GM12801 (cell line): ENCODE results near the gene RRM2.

Source experiments
- TF ChIP-seq, protein P1 (sequence below): IDR thresholded peaks from one replicate; pipeline ENCODE4 v1.5.1; 2011; ENCODE audit warnings: control low read depth; ENCODE audit not compliant: insufficient read length; ENCODE audit errors: extremely low read depth

The RRM2 gene

DNA sequence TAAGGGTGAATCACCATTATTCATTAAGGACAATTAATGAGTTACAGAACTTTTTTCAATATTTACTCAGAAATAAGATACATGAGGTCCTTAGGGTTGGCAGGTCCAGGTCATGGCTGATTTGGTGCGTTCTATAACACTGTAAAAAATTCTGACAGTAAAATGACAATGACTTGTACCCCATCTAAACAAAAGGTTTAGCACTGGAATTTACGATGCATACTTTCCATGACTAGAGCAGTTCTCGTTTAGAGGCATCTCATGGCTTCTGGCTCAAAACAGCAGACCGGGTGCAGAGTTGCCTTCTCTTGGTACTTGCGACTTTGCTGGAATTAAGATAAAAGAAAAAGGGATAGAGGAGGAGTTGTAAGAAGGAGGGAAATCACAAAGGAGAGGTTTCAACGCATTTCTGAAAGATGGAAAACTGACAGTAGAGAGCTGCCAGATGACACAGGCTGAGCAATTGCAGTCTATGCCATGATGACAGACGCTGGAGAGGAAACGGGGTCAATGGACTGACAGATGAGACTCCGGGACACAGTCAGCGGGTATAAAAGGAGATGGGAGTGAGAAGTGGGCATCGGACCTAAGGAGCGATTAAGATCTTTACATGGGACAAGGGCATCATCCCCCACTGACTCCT lies 38.2 kb upstream of the RRM2 start:
- TF ChIP-seq, protein P1, sequence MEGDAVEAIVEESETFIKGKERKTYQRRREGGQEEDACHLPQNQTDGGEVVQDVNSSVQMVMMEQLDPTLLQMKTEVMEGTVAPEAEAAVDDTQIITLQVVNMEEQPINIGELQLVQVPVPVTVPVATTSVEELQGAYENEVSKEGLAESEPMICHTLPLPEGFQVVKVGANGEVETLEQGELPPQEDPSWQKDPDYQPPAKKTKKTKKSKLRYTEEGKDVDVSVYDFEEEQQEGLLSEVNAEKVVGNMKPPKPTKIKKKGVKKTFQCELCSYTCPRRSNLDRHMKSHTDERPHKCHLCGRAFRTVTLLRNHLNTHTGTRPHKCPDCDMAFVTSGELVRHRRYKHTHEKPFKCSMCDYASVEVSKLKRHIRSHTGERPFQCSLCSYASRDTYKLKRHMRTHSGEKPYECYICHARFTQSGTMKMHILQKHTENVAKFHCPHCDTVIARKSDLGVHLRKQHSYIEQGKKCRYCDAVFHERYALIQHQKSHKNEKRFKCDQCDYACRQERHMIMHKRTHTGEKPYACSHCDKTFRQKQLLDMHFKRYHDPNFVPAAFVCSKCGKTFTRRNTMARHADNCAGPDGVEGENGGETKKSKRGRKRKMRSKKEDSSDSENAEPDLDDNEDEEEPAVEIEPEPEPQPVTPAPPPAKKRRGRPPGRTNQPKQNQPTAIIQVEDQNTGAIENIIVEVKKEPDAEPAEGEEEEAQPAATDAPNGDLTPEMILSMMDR: no peak

DNA sequence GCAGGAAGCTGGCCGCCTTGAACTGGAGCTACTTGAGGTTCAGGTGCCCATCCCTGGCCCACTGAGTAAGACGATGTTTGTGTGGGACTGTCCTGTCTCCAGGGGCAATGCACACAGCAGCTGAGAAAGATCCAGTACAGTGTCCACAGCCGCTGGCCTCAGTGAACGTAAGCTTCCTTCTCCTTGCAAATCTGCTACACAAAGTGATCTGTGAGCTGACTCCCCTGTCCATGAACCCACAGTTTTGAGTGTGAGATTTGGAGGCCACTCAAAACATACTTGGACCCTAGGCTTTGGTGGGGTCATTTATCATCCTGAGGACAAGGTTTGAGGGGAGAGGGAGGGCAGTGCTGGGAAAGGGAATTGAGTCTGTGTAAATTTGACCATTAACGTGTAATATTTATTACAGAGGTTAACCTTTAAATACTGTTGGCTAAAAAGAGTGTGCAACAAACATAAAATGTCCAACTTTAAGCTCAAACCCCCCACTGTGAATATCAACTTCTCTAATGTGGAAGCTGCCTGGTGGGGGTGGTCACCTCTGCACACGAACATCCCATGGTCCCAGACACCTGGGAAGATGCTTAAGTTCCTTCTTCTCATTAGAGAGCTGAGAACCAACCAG lies 37.4 kb upstream of the RRM2 start:
- TF ChIP-seq, protein P1: no peak

DNA sequence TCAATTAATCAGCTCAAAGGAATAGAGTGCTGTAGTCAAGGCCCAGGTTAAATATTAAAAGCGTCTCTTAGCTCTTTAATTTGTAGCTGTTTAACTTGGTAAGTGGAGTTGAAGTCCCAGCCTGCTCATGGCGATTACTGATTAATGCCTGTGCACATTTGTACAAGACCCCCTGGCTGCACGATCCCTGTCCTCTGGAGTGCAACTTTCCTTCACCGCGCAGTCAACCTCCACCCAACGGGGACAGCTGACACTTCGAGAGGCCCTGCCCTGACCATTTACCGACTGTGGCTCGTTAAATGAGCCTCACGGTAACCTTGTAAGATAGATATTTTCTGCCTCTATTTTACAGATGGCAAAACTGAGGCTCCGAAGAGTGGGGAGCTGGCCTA lies 36.9 kb upstream of the RRM2 start:
- TF ChIP-seq, protein P1: no peak

DNA sequence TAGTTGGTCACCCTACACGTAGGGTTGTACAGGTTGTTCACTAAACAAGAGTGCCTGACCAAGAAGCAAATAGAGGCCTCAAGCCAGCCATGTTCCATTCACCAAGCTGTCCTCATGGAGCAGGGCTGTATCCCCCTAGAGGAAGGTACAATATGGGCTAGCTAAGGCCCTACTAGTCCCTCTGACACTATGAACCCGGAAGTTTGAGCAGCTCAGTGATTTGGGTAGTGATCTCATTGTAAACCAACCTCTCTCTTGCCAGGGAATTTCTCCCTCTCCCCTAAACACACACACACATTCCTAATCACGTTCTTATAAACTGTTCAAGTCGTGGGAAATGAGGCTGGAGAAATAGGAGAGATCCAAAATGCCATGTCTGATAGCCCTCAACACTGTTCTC lies 35.6 kb upstream of the RRM2 start:
- TF ChIP-seq, protein P1: no peak

DNA sequence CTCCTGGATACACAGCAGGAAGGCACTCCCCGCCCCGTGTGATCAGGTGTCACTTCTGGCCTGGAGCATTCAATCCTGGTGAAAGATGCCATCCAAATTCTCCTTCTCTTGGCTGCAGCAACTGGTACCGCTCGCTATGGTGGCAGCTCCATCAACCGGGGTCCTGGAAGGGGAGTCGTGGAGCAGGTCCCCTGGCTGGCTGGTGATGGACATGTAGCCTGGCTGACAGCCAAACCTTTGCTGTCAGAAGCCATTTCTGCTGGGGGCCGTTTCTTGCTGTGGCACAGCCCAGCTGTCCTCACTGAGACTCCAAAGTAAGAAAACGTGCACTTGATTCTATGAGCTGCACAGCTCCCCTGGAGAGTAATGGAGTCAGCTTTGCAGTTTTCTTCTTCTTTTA lies 35.2 kb upstream of the RRM2 start:
- TF ChIP-seq, protein P1: no peak

DNA sequence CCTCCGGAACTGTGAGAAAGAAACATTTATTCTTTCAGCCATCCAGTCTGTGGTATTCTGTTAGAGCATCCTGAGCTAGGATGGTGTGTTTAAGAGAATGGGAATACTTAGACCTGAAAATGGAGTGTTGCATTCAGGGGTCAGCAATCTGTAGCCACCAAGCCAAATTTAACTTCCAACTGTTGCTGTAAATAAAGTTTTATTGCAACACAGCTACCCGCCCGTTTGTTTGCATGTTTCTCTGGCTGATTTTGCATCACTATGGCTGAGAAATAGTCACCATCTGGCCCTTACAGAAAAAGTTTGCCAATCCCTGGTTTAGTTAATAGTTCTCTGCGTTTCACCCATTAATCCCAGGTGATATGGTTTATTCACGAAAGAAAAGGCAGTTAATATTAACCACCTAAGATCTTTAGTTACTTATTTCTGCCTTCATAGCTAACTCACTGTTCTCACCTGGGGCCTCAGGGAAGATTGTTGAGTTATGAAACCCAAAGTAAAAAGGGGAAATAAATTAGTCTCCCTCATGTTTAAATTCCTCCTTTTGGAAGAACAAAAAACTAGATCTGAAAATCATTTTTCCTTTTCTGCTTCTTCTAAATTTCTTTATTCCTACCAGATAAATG lies 32.9 kb upstream of the RRM2 start:
- TF ChIP-seq, protein P1: no peak

DNA sequence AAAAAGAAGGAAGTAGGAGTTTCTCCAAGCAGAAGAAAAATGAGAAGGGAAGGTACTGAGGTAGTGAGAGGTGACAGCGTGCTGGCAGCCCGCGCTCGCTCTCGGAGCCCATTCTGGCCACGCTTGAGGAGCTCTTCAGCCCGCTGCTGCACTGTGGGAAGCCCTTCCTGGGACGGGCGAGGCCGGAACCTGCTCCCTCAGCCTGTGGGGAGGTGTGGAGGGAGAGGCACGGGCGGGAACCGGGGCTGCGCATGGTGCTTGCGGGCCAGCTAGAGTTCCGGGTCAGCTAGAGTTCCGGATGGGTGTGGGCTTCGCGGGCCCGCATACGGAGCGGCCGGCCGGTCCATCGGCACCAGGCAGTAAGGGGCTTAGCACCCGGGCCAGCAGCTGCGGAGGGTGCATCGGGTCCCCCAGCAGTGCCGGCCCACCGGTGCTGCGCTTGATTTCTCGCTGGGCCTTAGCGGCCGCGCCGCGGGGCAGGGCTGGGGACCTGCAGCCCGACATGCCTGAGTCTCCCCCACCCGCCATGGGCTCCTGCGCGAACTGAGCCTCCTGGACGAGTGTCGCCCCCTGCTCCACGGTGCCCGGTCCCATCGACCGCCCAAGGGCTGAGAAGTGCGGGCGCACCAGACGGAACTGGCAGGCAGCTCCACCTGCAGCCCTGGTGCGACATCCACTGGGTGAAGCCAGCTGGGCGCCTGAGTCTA lies 31.2 kb upstream of the RRM2 start:
- TF ChIP-seq, protein P1: no peak
